SK-N-SH (cell line): Measurements from ENCODE around the gene FRK.

ENCODE experiments used
- ELF1 ChIP-seq: IDR thresholded peaks from 2 replicates; pipeline ENCODE4 v1.4.0; 2012
- EP300 ChIP-seq, 2 experiments: IDR thresholded peaks; 2 replicates each; pipeline versions ENCODE4 v1.4.0 to v1.6.1; 2012; ENCODE audit warnings: borderline replicate concordance in 1 of 2, low read depth in 1 of 2, low read length in 1 of 2
- EZH2phosphoT487 ChIP-seq: fragments of 200-600 bp; sonication (generic); IDR thresholded peaks from 2 replicates; pipeline ENCODE4 v1.6.1; 2017; ENCODE audit warnings: low read depth, mixed run types, mild to moderate bottlenecking, antibody characterized with exemption, moderate library complexity, borderline replicate concordance
- GABPA ChIP-seq: IDR thresholded peaks from 2 replicates; pipeline ENCODE4 v1.4.0; 2012; ENCODE audit warnings: low read depth, mild to moderate bottlenecking
- POLR2AphosphoS5 ChIP-seq: IDR thresholded peaks from 2 replicates; pipeline ENCODE4 v1.6.1; 2012; ENCODE audit warnings: low read depth, low read length
- SMC3 ChIP-seq: IDR thresholded peaks from 2 replicates; pipeline ENCODE4 v1.6.1; 2012; ENCODE audit warnings: low read depth, low read length, improper control_type of control experiment
- TAF1 ChIP-seq: IDR thresholded peaks from 2 replicates; pipeline ENCODE4 v1.6.1; 2012; ENCODE audit warnings: low read depth, mild to moderate bottlenecking, low read length, moderate library complexity, borderline replicate concordance
- YY1 ChIP-seq: IDR thresholded peaks from 2 replicates; pipeline ENCODE4 v1.4.0; 2012; ENCODE audit warnings: low read depth, mild to moderate bottlenecking
- TF ChIP-seq, protein P1 (sequence below): fragments of 200-600 bp; sonication (generic); IDR thresholded peaks from 2 replicates; pipeline ENCODE4 v1.6.1; 2017; ENCODE audit warnings: antibody characterized with exemption, mild to moderate bottlenecking, moderate library complexity

DNA sequence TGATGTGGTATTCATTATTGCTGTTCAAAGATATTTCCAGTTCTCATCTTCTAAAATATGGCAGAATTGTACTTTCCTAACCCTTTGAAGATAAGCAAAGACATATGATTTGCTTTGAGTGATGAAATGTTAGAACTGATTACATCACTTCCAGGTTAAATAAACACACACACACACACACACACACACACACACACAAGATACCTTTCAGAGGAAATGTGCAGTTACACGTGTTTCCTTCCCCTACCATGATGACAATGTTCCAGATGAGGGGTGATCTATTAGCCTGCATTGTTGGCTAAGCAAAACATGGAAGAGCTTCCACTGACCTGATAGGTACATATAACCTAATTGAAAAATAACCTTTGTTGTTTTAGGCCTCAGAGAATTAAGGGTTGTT is 11.7 kb upstream of the FRK start:
- TF ChIP-seq, protein P1, sequence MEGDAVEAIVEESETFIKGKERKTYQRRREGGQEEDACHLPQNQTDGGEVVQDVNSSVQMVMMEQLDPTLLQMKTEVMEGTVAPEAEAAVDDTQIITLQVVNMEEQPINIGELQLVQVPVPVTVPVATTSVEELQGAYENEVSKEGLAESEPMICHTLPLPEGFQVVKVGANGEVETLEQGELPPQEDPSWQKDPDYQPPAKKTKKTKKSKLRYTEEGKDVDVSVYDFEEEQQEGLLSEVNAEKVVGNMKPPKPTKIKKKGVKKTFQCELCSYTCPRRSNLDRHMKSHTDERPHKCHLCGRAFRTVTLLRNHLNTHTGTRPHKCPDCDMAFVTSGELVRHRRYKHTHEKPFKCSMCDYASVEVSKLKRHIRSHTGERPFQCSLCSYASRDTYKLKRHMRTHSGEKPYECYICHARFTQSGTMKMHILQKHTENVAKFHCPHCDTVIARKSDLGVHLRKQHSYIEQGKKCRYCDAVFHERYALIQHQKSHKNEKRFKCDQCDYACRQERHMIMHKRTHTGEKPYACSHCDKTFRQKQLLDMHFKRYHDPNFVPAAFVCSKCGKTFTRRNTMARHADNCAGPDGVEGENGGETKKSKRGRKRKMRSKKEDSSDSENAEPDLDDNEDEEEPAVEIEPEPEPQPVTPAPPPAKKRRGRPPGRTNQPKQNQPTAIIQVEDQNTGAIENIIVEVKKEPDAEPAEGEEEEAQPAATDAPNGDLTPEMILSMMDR, result no peak
- TF ChIP-seq YY1 (no peak), EP300 (IDR thresholded peaks at IDR 0.05; ENCODE audit: borderline replicate concordance in 1 of 2, low read depth in 1 of 2, low read length in 1 of 2) (no peak), POLR2AphosphoS5 (no peak), ELF1 (no peak), EZH2phosphoT487 (no peak), GABPA (no peak), SMC3 (no peak), TAF1 (no peak)
